DMS114 treated with DMSO at 0.1 percent for 48 hours (cell line): Measurements from ENCODE around the gene GPR3.
A peak's percentile ranks its signal among the peaks of the same experiment; 100 is the strongest.

ENCODE experiments used
- DNase-seq: peaks from one replicate; lab custom pipeline; 2025; ENCODE audit not compliant: unreplicated experiment; lab: John Stamatoyannopoulos, UW

Gene GPR3, protein sequence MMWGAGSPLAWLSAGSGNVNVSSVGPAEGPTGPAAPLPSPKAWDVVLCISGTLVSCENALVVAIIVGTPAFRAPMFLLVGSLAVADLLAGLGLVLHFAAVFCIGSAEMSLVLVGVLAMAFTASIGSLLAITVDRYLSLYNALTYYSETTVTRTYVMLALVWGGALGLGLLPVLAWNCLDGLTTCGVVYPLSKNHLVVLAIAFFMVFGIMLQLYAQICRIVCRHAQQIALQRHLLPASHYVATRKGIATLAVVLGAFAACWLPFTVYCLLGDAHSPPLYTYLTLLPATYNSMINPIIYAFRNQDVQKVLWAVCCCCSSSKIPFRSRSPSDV

GRCh38 chr1:27392096-27392777 lies at the start of gene GPR3:
Gene GPR3, plus strand, starts transcription at chr1:27392622. Its CDS starts 1,177 bp downstream, at chr1:27393799.
- DNase-seq = peak; percentile 87

GRCh38 chr1:27342778-27343638 lies 49.4 kb upstream of the GPR3 start:
- no peak for DNase-seq

DNA sequence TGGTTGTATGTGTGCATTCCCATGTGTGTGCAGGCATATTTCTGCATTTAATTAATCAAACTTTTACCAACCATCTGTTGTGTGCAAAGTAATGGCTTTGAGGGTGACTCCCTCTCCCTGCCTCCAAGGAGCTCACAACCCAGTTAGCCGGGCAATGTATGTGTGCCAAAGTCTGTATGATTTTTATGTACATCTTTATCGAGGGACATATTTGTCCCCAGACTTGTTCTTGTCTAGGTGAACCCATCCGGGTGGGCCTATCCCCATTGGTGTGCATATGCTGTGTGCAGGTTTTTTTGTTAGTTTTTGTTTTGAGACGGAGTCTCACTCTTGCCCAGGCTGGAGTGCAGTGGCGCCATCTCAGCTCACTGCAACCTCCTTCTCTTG lies 48.8 kb upstream of the GPR3 start:
- no peak for DNase-seq

GRCh38 chr1:27345272-27345671 lies 47.1 kb upstream of the GPR3 start:
- no peak for DNase-seq

GRCh38 chr1:27346357-27346756 lies 46.1 kb upstream of the GPR3 start:
- DNase-seq = no peak

GRCh38 chr1:27346991-27347624 lies 45.3 kb upstream of the GPR3 start:
- DNase-seq = no peak

- no peak for DNase-seq
Measured at GRCh38 chr1:27348861-27349783, 43.3 kb upstream of the GPR3 start.

- DNase-seq = no peak
Measured at GRCh38 chr1:27349784-27350662, 42.4 kb upstream of the GPR3 start.

DNA sequence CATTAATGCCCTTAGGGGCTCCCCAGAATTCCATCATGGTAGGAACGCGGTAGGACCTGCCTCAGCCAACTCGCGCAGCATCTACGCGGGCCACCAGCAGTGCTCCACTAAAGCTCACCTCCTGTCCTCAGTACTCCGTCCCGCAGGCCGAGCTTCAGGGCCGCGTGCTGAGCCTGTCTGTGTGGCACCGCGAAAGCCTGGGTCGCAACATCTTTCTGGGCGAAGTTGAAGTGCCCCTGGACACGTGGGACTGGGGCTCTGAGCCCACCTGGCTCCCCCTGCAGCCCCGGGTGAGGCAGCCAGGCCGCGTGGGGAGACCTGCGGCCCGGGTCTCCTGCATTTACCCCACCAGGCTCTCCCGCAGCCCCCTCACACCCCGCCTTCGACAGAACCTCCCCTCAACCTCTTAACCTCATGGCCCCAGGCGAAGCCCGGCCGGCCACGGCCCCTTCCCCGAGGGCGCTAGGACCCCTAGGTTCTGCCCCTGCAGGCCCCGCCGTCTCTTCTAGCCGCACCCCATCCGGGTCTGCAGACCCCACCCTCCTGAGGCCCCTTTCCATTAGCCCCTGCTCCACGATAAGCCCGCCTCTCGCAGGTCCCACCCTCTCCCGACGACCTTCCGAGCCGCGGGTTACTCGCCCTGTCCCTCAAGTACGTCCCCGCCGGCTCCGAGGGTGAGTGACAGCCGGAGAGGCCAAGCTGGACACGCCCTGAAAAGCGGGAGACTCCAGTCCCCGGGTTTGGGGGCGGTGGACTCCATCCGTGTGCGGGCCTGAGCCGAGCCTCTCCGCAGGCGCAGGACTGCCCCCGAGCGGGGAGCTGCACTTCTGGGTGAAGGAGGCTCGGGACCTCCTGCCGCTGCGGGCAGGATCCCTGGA lies 41.5 kb upstream of the GPR3 start:
- DNase-seq = no peak

- no peak for DNase-seq
Measured at GRCh38 chr1:27351541-27352107, 40.8 kb upstream of the GPR3 start.

DNA sequence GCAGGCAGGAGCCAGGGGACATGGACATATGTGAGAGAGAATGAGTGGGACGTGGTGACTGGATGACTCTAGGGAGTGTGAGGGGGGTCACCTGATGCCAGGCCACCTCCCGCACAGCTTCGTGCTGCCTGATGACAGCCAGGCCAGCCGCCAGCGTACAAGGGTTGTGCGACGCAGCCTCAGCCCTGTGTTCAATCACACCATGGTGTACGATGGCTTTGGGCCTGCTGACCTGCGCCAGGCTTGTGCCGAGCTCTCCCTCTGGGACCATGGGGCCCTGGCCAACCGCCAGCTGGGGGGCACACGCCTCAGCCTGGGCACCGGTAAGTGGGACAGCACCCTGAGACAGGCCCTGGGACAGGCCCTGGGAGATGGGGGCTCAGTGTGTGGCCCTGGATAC lies 39.3 kb upstream of the GPR3 start:
- no peak for DNase-seq

DNA sequence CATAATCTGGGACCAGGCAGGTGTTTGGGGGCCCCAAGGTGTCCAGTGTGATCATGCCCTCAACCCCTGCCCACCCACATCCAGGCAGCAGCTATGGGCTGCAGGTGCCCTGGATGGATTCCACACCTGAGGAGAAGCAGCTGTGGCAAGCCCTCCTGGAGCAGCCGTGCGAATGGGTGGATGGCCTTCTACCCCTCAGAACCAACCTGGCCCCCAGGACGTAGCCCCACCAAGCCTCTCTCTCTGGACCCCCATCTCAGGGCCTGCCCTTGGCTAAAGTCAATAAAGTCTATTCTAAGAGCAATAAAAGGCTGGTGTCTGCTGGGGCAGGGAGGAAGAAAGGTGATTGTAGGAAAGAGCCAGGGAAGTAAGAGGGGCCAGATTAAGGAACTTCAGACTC lies 38.8 kb upstream of the GPR3 start:
- DNase-seq = no peak

GRCh38 chr1:27355683-27356082 lies 36.7 kb upstream of the GPR3 start:
- no peak for DNase-seq

DNA sequence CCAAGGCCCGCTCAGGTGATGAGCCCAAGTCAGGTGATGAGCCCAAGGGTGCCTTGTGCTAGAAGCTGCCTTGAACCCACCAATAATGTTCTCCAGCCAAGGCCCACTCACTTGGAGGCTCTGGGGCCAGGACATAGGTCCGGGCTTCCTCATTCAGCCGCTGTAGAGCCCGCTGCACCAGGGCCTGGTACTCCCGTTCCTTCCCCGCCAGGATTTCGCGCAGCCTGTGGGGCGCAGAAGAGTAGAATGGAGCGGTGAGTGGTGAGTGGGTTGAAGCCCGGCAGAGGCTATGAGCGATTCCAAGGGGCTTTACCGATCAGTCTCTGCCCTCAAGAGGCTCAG lies 36.2 kb upstream of the GPR3 start:
- DNase-seq = no peak

- no peak for DNase-seq
Measured at GRCh38 chr1:27356619-27357280, 35.7 kb upstream of the GPR3 start.

GRCh38 chr1:27357281-27358037 lies 35.0 kb upstream of the GPR3 start:
- peak; percentile 14 for DNase-seq
